ENCODE results near the gene PIEZO2. TPM values are rescaled to one million over a fixed set of nuclear protein-coding genes. Genes with fewer than 3 reads are reported as not detected.

PIEZO2 gene
- polyA plus RNA-seq, 6 donors from 2014 or later, result 0.21 TPM; not detected in 5

DNA sequence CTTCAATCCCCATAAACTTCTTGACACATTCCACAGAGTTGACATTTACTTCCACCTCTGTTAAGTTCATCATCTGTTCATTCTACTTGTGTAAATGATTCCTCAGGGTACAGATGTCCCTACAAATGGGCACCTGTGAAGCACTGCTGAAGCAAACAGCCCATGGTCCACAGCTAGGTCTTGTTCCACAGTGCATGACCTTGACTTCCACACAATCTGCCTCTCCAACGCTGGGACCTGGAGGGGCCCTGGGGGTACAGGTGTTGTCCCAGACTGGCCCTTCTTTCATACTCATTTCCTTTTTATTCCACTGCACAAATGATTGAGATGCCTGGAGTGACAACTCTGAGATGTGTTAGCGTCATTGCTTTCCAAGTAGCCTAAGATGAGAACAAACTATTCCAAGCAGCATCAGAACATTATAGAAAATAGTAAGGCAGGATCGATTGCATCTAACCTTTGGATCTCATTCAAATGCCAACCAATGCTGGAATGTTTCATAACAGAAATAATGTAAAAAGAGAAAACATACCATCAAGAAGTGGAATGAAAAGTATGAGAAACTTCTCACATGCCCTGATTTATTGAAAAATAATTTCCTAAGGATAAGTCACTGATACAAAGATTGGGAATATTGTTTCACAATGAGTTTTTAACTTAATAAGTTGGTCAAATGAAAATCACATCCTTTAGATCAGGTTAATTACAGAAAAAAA lies 31.2 kb downstream of the PIEZO2 start:
- Mint-ChIP-seq H3K9me3 (no peaks in the 10 kb centered on the region), H3K4me1 (no peaks in the 10 kb centered on the region), H3K27ac (no peak overlapping the region), H3K27me3 (no peaks in the 10 kb centered on the region), H3K36me3 (no peaks in the 10 kb centered on the region), H3K4me3 (no peak overlapping the region)
- ATAC-seq (ENCODE audit: low read depth in 2 of 2) (no peak), DNase-seq (no peak)

DNA sequence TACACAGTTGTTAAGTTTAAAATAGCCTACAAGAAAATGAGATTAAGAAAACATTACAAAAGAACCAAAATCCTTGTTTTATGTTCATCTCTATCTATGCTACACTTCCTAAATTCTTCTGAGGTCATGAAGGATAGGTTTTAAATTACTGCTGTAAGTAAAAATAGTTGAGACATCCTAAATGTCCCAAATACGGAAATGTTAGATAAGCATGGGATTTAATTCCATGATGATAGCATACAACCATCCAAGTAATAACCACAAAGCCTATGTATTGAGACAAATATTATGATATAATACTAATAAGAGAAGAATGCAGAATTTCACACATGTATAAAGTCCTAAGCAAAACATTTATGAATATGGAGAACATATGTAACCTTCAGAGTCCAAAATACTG lies 34.1 kb downstream of the PIEZO2 start:
- no peaks in the 10 kb centered on the region for H3K27me3 Mint-ChIP-seq
- H3K36me3 Mint-ChIP-seq, result no peaks in the 10 kb centered on the region
- H3K4me3 Mint-ChIP-seq, result no peak overlapping the region
- H3K27ac Mint-ChIP-seq, result no peak overlapping the region
- H3K9me3 Mint-ChIP-seq, result peaks cover 0 to 2% (median 0%) of the 10 kb centered on the region in 7 donors
- H3K4me1 Mint-ChIP-seq, result no peaks in the 10 kb centered on the region
- DNase-seq (no peak), ATAC-seq (ENCODE audit: low read depth in 2 of 2) (no peak)

DNA sequence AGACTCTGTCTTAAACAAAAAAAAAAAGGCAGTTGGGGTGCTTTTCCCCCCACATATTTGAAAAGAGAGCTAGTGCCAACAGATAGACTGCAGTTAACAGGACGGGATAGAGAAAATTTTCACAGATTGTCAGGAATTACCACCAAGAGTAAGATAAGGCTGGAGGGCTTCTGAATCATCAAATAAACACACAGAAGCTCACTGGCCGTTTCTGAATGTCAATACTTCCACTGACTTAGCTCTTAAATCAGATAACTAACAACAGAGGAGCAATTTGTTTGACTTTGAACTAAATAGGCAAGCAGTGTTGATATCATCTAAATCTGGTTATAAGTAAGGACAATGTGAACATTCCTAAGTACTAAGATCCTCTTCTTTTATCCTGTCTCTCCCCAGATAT lies 34.7 kb downstream of the PIEZO2 start:
- no peak for DNase-seq
- H3K27ac Mint-ChIP-seq, result no peak overlapping the region
- no peak overlapping the region for H3K4me3 Mint-ChIP-seq
- no peaks in the 10 kb centered on the region for H3K4me1 Mint-ChIP-seq
- no peaks in the 10 kb centered on the region for H3K36me3 Mint-ChIP-seq
- H3K9me3 Mint-ChIP-seq, result peaks cover 0 to 2% (median 0%) of the 10 kb centered on the region in 7 donors
- no peak for ATAC-seq (ENCODE audit: low read depth in 2 of 2)
- H3K27me3 Mint-ChIP-seq, result no peaks in the 10 kb centered on the region

DNA sequence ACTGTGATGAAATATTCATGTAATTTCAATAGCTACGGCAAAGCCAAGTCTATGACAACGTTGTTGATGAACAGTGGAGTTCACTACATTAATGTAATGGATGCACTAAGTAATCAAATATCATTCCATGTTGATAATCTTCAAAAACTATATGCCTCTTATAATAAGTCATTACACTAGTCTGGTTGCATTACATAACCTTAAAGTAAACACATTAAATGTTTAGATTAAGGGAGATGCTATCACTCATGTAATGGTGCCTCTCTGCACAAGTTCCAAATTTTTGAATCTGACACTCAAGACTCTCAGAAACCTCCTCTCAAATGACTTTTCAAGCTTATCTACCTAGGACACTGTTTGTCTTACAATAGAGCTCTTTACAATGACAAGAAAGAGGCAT lies 35.4 kb downstream of the PIEZO2 start:
- ATAC-seq (ENCODE audit: low read depth in 2 of 2) (no peak), DNase-seq (no peak)
- Mint-ChIP-seq H3K27ac (no peak overlapping the region), H3K4me1 (no peaks in the 10 kb centered on the region), H3K9me3 (peaks cover 0 to 2% (median 0%) of the 10 kb centered on the region in 7 donors), H3K4me3 (no peak overlapping the region), H3K27me3 (no peaks in the 10 kb centered on the region), H3K36me3 (no peaks in the 10 kb centered on the region)

DNA sequence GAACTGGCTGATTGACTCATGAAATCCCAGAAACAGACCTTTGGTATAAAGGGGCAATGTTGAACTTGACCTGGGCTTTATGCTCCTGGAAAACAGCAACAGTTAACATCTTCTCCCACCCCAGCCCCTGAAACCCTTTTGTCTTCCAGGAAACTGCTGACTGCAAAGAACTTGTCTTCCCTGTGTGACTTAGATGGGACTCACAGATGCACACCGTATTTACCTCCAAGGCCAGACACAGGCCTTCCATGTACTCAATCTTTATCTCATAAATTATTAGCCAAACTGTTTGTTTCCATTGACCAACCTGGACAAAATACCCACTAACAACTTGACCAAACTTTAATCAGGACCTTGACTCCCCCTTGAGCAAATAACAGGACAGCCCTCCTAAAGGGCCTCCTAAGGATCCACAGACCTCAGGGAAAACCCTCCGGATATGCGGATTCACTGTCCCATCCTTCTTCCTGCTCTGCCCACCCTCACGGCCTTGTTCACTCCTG lies 36.3 kb downstream of the PIEZO2 start:
- peak overlapping the region in 1 of 6 donors; percentile 73 for H3K27ac Mint-ChIP-seq
- H3K36me3 Mint-ChIP-seq, result no peaks in the 10 kb centered on the region
- DNase-seq (no peak), ATAC-seq (ENCODE audit: low read depth in 2 of 2) (no peak)
- peaks cover 0 to 2% (median 0%) of the 10 kb centered on the region in 7 donors for H3K9me3 Mint-ChIP-seq
- H3K27me3 Mint-ChIP-seq, result no peaks in the 10 kb centered on the region
- no peak overlapping the region for H3K4me3 Mint-ChIP-seq
- no peaks in the 10 kb centered on the region for H3K4me1 Mint-ChIP-seq

DNA sequence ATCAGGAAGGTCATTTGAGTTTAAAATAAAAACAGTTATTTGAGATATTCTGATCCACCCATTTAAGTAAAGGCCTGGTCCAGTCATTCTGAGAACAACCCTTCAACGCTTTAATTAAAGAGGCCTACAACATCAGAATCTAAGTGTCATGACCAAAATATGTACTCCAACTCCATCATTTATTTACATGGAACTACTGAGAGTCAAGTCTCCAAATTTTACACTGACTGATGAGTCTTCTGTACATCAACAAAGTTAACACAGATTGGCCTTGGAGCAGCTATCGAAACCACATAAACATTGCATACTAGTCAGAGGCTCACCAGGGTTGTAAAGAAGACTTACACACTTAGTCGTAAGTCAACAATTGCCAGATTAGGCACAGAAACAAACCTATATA lies 37.1 kb downstream of the PIEZO2 start:
- ATAC-seq (ENCODE audit: low read depth in 2 of 2), result no peak
- H3K9me3 Mint-ChIP-seq, result peaks cover 0 to 2% (median 0%) of the 10 kb centered on the region in 7 donors
- no peaks in the 10 kb centered on the region for H3K36me3 Mint-ChIP-seq
- no peaks in the 10 kb centered on the region for H3K27me3 Mint-ChIP-seq
- no peak overlapping the region for H3K4me3 Mint-ChIP-seq
- no peak for DNase-seq
- no peaks in the 10 kb centered on the region for H3K4me1 Mint-ChIP-seq
- no peak overlapping the region for H3K27ac Mint-ChIP-seq

DNA sequence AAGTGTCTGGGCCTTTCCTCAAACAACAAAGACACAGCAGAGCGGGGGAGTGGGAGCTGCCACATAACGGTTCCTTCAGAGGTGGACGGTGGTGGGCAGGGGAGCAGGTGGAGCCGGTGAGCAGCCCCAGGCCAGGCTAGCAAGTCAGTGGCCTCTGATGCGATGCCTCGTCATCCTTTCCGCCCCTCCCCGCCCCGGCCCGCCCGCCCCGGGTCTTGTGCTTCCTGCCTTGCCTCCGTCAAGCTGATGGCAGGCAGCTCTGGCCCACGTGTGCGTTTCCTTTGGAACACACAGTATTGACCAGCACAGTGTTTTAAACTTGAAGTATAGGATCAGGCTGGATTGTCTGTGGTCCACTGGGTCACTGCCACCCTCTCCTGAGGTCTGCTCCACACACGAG lies 38.9 kb downstream of the PIEZO2 start:
- peaks cover 0 to 2% (median 0%) of the 10 kb centered on the region in 7 donors for H3K9me3 Mint-ChIP-seq
- H3K36me3 Mint-ChIP-seq, result no peaks in the 10 kb centered on the region
- ATAC-seq (ENCODE audit: low read depth in 2 of 2) (no peak), DNase-seq (no peak)
- H3K4me1 Mint-ChIP-seq, result no peaks in the 10 kb centered on the region
- H3K27ac Mint-ChIP-seq, result no peak overlapping the region
- no peak overlapping the region for H3K4me3 Mint-ChIP-seq
- H3K27me3 Mint-ChIP-seq, result no peaks in the 10 kb centered on the region

DNA sequence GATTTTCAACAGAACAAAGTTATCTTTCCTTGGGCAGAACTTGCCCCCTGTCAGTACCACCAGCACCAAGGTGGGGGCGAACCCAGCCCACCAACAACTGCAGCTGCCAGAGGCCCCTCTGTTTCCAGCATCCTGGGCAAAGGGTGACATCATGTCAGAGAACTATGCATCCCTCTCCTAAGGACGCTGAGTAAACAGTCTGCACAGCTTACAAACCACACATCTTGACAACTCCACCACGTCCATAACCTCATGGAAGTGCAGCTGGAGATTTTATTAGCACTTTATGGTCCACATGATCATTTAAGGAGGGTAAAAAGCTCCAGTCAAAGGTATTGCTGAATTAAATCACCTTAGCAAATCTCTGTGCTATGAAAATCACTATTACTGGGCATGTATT lies 40.4 kb downstream of the PIEZO2 start:
- peaks cover 0 to 2% (median 0%) of the 10 kb centered on the region in 7 donors for H3K9me3 Mint-ChIP-seq
- H3K27ac Mint-ChIP-seq, result no peak overlapping the region

DNA sequence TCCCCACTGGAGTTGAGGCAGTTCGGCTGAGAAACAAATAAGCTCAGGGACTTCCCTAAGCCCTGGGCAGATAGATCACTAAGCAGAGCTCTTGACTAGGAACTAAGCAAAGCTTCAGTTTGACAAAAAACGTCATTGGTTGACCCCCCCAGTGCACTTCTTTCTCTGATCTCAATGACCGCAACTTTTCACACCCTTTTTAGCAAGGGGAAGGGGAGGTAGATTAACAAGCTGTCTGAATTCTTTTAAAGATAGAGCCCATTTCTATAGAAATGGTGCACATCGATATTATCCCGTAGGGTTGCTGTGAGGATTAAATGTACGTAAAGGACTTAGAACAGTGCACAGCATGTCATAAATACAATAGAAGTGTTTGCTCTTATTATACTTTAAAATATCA lies 42.5 kb downstream of the PIEZO2 start:
- DNase-seq (no peak), ATAC-seq (ENCODE audit: low read depth in 2 of 2) (no peak)
- peaks cover 0 to 2% (median 0%) of the 10 kb centered on the region in 7 donors for H3K9me3 Mint-ChIP-seq
- no peak overlapping the region for H3K27ac Mint-ChIP-seq
- H3K36me3 Mint-ChIP-seq, result no peaks in the 10 kb centered on the region
- no peaks in the 10 kb centered on the region for H3K4me1 Mint-ChIP-seq
- no peaks in the 10 kb centered on the region for H3K27me3 Mint-ChIP-seq
- no peak overlapping the region for H3K4me3 Mint-ChIP-seq

More for the DNA sequence above, 40.4 kb downstream of the PIEZO2 start:
- H3K36me3 Mint-ChIP-seq, result no peaks in the 10 kb centered on the region
- no peaks in the 10 kb centered on the region for H3K27me3 Mint-ChIP-seq
- H3K4me3 Mint-ChIP-seq, result no peak overlapping the region
- DNase-seq (no peak), ATAC-seq (ENCODE audit: low read depth in 2 of 2) (no peak)
- H3K4me1 Mint-ChIP-seq, result no peaks in the 10 kb centered on the region

DNA sequence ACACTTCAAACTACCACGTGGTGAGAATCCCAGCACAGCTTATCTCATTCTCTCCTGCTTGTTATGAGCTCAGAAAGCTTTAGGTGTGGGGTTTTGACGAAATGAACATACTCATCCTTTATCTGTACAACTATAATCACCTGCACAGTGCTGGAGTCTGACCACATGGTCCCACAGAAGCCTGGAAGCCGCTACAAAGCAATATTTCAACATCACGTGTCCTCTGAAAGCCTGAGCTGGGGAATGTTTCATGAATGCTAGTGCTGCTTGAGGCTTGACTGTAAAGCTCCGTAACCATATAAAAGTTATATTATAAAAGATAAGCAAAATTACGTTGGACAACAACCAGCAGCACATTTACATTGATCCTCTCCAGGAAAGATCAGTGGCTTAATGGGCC lies 43.9 kb downstream of the PIEZO2 start:
- no peaks in the 10 kb centered on the region for H3K4me1 Mint-ChIP-seq
- DNase-seq (no peak), ATAC-seq (ENCODE audit: low read depth in 2 of 2) (no peak)
- H3K27ac Mint-ChIP-seq, result no peak overlapping the region
- H3K36me3 Mint-ChIP-seq, result no peaks in the 10 kb centered on the region
- no peak overlapping the region for H3K4me3 Mint-ChIP-seq
- H3K9me3 Mint-ChIP-seq, result peaks cover 0 to 2% (median 0%) of the 10 kb centered on the region in 7 donors
- no peaks in the 10 kb centered on the region for H3K27me3 Mint-ChIP-seq

DNA sequence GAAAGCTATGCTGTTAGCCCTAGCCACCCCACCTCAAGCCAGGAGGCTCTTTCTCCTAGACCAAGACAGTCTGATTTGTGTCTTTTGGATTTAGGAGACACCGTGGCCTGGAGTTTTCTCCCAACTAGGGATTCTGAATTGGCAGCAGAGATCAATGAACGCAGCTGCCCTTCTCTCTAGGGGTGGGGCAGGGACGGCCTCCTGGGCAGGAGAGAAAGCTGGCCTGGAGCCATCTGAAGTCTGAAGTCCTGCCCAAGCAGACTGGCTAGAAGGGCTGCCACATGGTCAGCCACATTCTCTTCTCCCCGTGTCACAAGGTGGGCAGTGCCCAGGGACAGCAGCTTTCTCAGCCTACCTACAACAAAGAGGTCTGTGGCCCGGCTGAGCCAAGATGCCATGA lies 45.1 kb downstream of the PIEZO2 start:
- H3K4me1 Mint-ChIP-seq, result no peaks in the 10 kb centered on the region
- no peaks in the 10 kb centered on the region for H3K36me3 Mint-ChIP-seq
- H3K4me3 Mint-ChIP-seq, result no peak overlapping the region
- no peak overlapping the region for H3K27ac Mint-ChIP-seq
- ATAC-seq (ENCODE audit: low read depth in 2 of 2), result no peak
- H3K9me3 Mint-ChIP-seq, result peaks cover 0 to 2% (median 0%) of the 10 kb centered on the region in 7 donors
- DNase-seq, result no peak
- no peaks in the 10 kb centered on the region for H3K27me3 Mint-ChIP-seq

DNA sequence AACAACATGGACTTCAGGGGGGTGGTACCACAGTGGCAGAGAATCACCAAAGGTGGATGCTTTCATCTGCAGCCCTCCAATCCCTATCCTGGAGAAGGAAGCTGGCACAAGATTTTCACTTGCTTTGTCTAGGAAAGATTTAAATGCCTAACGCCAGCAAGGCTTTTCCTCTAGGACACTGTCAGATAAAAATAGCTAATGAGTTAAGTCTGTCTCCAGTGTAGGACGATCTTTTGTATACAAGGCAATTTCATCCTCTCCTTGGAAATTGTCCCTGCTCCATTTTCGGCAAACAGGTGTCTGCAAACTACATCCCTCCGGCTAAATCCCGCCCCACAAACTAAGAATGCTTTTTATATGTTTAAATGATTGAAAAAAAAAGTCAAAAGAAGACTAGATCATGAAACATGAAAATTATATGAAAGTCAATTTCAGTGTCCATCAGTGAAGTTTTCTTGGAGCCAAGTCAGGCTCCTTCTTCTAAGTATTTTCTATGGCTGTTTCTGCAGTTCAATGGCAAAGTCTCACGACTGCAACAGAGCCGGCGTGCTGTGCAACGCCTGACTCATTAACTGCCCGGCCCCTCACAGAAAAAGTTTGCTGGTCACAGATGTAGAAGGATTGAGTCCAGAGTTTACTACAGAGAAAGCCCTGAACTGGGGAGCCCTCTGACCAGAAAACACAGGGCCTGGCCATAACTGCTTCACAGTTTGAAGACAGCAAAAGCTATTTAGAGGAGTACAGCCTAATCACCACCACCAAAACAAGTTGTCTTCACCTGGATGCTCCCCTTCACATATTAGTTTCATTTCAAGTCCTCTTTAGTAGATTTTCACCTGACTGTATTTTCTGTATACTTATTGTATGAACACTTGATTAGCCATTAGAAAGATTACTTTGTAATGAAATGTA lies 52.3 kb downstream of the PIEZO2 start:
- Mint-ChIP-seq H3K4me1 (no peaks in the 10 kb centered on the region), H3K27ac (no peak overlapping the region), H3K9me3 (no peaks in the 10 kb centered on the region), H3K27me3 (peaks cover 0 to 4% (median 0%) of the 10 kb centered on the region in 3 donors), H3K36me3 (no peaks in the 10 kb centered on the region), H3K4me3 (no peak overlapping the region)
- ATAC-seq (ENCODE audit: low read depth in 2 of 2) (no peak), DNase-seq (no peak)

DNA sequence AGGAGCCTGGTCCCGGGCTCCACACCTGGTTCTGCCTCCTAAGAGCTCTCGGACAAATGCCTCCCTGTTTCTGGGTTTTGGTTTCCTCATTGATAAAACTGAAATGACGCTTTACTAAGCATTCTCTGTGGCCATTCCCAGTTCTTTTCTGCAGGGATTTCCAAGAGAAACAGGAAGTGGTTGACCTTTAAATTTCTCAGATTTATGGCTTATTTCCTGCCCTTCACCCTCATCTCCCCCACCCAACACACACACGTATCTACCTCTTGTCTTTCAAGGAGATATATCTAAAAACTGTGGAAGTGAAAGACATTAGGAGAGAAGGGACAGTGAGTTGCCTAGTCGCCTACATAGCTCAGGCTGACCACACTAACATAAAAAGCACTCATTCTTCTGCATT lies 53.0 kb downstream of the PIEZO2 start:
- H3K4me1 Mint-ChIP-seq, result no peaks in the 10 kb centered on the region
- peaks cover 0 to 4% (median 0%) of the 10 kb centered on the region in 3 donors for H3K27me3 Mint-ChIP-seq
- no peaks in the 10 kb centered on the region for H3K36me3 Mint-ChIP-seq
- H3K4me3 Mint-ChIP-seq, result no peak overlapping the region
- no peak overlapping the region for H3K27ac Mint-ChIP-seq
- DNase-seq, result no peak
- H3K9me3 Mint-ChIP-seq, result no peaks in the 10 kb centered on the region
- ATAC-seq (ENCODE audit: low read depth in 2 of 2), result no peak
